ENCODE data around the gene TSPEAR.
"Not testable (repeated sequence)": the region's sequence is repeated elsewhere in the genome, so short reads cannot be mapped to it uniquely, and the experiment has no call there.

Gene TSPEAR

DNA sequence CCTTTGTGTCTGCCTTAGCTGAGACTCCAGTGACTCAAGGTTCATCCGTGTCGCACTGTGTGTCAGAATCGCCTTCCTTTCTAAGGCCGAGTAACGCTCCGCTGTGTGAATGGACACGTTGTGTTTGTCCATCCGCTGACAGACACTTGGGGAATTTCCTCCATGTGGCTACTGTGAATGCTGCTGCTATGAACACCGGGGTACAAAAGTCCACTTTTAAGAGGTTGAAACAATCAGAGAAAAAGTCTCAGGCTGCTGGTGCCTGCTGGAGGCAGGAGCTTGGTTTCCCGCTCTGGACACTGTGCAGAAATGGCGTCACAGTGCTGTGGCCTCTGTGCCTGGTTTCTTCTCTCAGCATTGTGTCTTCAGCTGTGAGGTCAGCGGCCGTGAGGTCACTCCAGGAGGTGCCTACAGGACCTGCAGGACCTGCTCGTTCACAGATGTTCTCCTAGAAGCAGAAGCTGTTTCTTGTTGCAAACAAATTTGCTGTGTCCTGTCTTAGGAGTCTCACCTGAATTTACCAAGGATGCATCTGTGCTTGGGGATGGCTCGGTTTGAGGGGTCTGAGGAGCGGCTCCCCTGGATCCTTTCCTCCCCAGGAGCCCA lies 205.6 kb downstream of the TSPEAR start:
- Histone ChIP-seq H3K4me3 (ENCODE audit: low read depth, low read length) (no peak overlapping the region), H3K36me3 (no peaks in the 10 kb centered on the region), H3K27me3 (peaks cover 60% of the 10 kb centered on the region), H3K4me1 (no peaks in the 10 kb centered on the region), H3K9me3 (no peaks in the 10 kb centered on the region)
- TF ChIP-seq, protein P1, sequence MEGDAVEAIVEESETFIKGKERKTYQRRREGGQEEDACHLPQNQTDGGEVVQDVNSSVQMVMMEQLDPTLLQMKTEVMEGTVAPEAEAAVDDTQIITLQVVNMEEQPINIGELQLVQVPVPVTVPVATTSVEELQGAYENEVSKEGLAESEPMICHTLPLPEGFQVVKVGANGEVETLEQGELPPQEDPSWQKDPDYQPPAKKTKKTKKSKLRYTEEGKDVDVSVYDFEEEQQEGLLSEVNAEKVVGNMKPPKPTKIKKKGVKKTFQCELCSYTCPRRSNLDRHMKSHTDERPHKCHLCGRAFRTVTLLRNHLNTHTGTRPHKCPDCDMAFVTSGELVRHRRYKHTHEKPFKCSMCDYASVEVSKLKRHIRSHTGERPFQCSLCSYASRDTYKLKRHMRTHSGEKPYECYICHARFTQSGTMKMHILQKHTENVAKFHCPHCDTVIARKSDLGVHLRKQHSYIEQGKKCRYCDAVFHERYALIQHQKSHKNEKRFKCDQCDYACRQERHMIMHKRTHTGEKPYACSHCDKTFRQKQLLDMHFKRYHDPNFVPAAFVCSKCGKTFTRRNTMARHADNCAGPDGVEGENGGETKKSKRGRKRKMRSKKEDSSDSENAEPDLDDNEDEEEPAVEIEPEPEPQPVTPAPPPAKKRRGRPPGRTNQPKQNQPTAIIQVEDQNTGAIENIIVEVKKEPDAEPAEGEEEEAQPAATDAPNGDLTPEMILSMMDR (IDR thresholded peaks at IDR 0.05; ENCODE audit: low read depth, low read length) = no peak
- DNase-seq = no peak

DNA sequence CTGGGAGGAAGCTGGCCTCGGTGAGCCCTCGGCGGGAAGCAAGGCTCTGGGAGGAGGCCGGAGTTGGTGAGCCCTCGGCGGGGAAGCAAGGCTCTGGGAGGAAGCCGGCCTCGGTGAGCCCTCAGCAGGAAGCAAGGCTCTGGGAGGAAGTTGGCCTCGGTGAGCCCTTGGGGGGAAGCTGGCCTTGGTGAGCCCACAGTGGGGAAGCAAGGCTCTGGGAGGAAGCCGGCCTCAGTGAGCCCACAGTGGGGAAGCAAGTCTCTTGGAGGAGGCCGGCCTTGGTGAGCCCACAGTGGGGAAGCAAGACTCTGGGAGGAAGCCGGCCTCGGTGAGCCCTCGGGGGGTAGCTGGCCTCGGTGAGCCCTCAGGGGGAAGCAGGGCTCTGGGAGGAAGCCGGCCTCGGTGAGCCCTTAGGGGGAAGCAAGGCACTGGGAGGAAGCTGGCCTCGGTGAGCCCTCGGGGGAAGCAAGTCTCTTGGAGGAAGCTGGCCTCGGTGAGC lies 207.4 kb downstream of the TSPEAR start:
- peaks cover 76% of the 10 kb centered on the region for H3K27me3 ChIP-seq
- H3K4me1 ChIP-seq = no peaks in the 10 kb centered on the region
- TF ChIP-seq, protein P1 (IDR thresholded peaks at IDR 0.05; ENCODE audit: low read depth, low read length) = no peak
- H3K4me3 ChIP-seq (ENCODE audit: low read depth, low read length) = no peak overlapping the region
- H3K9me3 ChIP-seq = no peaks in the 10 kb centered on the region
- DNase-seq = no peak
- no peaks in the 10 kb centered on the region for H3K36me3 ChIP-seq

DNA sequence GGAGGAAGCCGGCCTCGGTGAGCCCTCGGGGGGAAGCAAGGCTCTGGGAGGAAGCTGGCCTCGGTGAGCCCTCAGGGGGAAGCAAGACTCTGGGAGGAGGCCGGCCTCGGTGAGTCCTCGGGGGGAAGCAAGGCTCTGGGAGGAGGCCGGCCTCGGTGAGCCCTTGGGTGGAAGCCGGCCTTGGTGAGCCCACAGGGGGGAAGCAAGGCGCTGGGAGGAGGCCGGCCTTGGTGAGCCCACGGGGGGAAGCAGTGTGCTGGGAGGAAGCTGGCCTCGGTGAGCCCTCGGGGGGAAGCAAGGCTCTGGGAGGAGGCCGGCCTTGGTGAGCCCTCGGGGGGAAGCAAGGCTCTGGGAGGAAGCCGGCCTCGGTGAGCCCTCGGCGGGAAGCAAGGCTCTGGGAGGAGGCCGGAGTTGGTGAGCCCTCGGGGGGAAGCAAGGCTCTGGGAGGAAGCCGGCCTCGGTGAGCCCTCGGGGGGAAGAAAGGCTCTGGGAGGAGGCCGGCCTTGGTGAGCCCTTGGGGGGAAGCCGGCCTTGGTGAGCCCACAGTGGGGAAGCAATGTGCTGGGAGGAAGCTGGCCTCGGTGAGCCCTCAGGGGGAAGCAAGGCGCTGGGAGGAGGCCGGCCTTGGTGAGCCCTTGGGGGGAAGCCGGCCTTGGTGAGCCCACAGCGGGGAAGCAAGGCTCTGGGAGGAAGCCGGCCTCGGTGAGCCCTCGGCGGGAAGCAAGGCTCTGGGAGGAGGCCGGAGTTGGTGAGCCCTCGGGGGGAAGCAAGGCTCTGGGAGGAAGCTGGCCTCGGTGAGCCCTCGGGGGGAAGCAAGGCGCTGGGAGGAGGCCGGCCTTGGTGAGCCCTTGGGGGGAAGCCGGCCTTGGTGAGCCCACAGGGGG lies 208.1 kb downstream of the TSPEAR start:
- H3K4me1 ChIP-seq; H3K36me3 ChIP-seq; H3K4me3 ChIP-seq (ENCODE audit: low read depth, low read length); H3K9me3 ChIP-seq; DNase-seq: not testable (repeated sequence)
- H3K27me3 ChIP-seq = peaks cover 76% of the 10 kb centered on the region

DNA sequence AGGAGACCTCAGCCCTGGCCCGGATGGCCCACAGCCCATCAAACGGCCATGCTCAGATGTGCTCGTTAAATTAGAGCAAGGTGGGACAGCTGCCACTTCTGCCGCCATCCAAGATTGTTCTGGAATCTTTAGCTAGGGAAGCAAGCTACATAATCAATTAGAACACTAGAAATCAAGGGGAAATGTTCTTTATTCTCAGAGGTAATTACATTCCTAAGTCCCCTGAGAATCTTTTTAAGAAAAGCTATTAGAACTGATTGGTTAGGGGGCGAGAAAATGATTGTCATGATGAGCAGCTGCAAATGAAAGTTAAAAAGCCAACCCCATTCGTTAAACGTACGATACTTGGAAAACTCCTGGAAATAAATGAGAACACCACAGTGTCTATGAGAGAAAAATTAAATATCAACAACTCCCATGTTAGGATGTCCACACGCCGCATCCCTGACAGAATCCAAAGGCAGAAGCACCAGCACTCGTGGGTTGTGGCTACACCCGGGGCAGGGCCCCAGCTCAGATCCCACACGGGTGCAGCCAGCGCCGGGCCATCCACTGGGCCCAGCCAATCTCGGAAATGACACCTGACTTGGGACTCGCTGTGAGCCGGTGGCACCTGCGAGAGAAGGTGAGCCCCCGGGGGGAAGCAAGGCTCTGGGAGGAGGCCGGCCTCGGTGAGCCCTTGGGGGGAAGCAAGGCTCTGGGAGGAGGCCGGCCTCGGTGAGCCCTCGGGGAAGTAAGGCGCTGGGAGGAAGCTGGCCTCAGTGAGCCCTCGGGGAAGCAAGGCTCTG lies 209.0 kb downstream of the TSPEAR start:
- Histone ChIP-seq H3K27me3 (peaks cover 76% of the 10 kb centered on the region), H3K4me3 (ENCODE audit: low read depth, low read length) (no peak overlapping the region), H3K36me3 (no peaks in the 10 kb centered on the region), H3K4me1 (no peaks in the 10 kb centered on the region), H3K9me3 (no peaks in the 10 kb centered on the region)
- DNase-seq = no peak
- TF ChIP-seq, protein P1 (IDR thresholded peaks at IDR 0.05; ENCODE audit: low read depth, low read length) = no peak

DNA sequence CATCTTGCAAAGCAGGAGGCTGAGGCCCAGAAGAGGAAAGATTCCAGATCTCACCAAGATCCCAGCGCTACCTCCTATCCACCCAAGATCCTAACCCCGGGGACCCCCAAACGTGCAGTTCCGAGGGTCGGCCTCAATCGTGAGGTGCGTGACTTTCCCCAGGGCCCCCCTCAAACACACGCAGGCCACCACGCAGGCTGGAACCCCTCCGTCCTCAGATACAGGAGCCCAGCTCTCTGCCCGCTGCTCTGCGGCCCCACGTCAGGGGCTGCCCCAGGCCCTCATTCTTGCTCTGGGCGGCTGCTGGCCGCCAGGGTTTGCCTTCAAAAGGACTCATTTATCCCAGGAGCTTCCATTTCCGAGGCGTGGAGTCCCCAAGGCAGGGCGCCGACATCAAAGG lies 211.3 kb downstream of the TSPEAR start:
- no peaks in the 10 kb centered on the region for H3K4me1 ChIP-seq

DNA sequence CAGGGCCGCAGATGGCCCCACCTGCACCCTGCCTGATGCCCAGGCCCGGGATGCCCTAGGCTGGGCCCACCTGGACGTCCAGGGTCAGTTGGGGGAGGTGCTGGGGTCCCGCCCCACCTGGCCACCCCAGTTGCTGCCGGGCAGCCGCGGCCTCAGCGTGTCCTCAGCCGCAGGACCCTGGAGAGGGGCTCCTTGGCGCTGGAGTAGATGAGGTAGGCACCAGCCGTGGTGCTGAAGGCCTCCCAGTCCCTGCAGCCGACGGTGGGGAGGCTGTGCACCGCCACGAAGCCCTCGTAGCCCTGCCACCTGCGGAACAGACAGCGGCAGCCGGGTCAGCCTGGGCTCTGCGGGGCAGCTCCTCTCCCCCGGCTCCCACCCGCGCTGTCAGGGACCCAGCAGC lies 211.7 kb downstream of the TSPEAR start:
- TF ChIP-seq, protein P1 (IDR thresholded peaks at IDR 0.05; ENCODE audit: low read depth, low read length) = no peak
- H3K36me3 ChIP-seq = no peaks in the 10 kb centered on the region
- no peaks in the 10 kb centered on the region for H3K9me3 ChIP-seq
- H3K4me1 ChIP-seq = no peaks in the 10 kb centered on the region
- DNase-seq = no peak
- H3K27me3 ChIP-seq = peaks cover 80% of the 10 kb centered on the region
- H3K4me3 ChIP-seq (ENCODE audit: low read depth, low read length) = no peak overlapping the region

More for the DNA sequence above, 211.3 kb downstream of the TSPEAR start:
- H3K36me3 ChIP-seq = no peaks in the 10 kb centered on the region
- H3K9me3 ChIP-seq = no peaks in the 10 kb centered on the region
- TF ChIP-seq, protein P1 (IDR thresholded peaks at IDR 0.05; ENCODE audit: low read depth, low read length) = no peak
- no peak for DNase-seq
- H3K27me3 ChIP-seq = peaks cover 78% of the 10 kb centered on the region
- no peak overlapping the region for H3K4me3 ChIP-seq (ENCODE audit: low read depth, low read length)
